SK-N-SH treated with all-trans-retinoic acid at 6 μM for 48 hours (cell line): ENCODE measurements around the gene RAB7B.

Experiments
- PATZ1 ChIP-seq: fragments of 250-450 bp; sonication (Bioruptor Pico); IDR thresholded peaks from 2 replicates; pipeline ENCODE4 v1.8.0; 2020; ENCODE audit warnings: mild to moderate bottlenecking, moderate library complexity, borderline replicate concordance
- PPARA ChIP-seq: fragments of 250-450 bp; sonication (Bioruptor Pico); IDR thresholded peaks from 2 replicates; pipeline ENCODE4 v1.5.0; 2020; ENCODE audit warnings: mild to moderate bottlenecking, borderline replicate concordance
- ZFP30 ChIP-seq: fragments of 450-650 bp; formaldehyde crosslinking; IDR thresholded peaks from 2 replicates; pipeline ENCODE4 v1.5.0; 2022; ENCODE audit warnings: mild to moderate bottlenecking, moderate library complexity
- ZNF70 ChIP-seq: fragments of 450-650 bp; formaldehyde crosslinking; IDR thresholded peaks from 2 replicates; pipeline ENCODE4 v1.5.0; 2020; ENCODE audit warnings: mild to moderate bottlenecking, moderate library complexity

DNA sequence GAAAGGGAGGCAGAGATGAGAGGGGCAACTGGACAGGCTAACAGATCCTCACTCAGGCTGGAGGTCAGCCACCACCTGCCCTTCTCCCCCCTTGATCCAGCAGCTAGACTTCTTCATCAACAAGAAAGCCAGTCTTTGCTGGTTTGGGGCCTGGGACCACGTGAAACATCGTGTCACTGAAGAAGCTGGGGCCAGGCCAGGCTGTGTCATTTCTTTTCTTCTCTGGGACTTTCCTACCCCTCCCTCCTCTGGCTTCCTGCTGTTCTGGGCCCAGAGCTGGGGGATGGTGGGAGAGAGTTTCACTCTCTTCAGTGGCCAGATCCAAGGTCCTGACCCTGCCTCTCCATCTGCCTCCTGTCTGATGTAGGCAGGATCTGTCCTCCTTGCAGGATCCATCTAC, 41.8 kb downstream of the RAB7B start:
- TF ChIP-seq PATZ1 (CRISPR knock-in tag), result no peak
- TF ChIP-seq PPARA (CRISPR knock-in tag), result no peak
- TF ChIP-seq ZNF70 (CRISPR knock-in tag), result no peak
- no peak for TF ChIP-seq ZFP30
